Right lobe of liver (tissue), 4 donors: ENCODE results near the gene INPP4B.

Source experiments
- POLR2A ChIP-seq: fragments of 450-650 bp; IDR thresholded peaks from one replicate; pipeline ENCODE4 v1.6.1; 2017; ENCODE audit warnings: antibody characterized with exemption, mild to moderate bottlenecking
- TF ChIP-seq, protein P1 (sequence below), 4 donors: fragments of 200-600 bp in 3 of 4; fragments of 450-650 bp in 1 of 4; IDR thresholded peaks; one replicate each; pipeline versions ENCODE4 v1.5.1 to v1.8.0; 2016 to 2022; ENCODE audit warnings: antibody characterized with exemption in 4 of 4, mild to moderate bottlenecking in 2 of 4
- donor health status: DM: no; HTN: no; CAD: no.
- donor health status: DM: no; HTN: no; CAD: no.
- donor health status: DM: no; HTN: yes; CAD: no.

DNA sequence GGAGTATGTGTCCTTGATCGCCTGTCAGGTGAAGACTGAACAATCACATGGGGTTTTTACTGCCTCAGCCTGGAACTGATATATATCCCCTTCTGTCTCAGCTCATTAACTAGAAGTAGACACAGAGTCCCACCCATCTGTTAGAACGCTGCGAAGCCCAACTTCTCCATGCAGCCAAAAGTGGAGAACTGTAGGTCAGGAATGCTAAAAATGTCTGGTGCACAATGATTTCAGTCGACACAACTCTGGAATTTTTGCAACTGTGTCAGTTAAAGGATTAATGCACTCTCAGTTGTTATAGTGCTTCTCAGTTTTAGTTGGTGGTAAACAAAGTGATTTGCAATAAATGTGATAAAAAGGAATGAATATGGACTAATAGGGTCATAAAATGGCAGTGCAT lies 287.2 kb downstream of the INPP4B start:
- TF ChIP-seq, protein P1, sequence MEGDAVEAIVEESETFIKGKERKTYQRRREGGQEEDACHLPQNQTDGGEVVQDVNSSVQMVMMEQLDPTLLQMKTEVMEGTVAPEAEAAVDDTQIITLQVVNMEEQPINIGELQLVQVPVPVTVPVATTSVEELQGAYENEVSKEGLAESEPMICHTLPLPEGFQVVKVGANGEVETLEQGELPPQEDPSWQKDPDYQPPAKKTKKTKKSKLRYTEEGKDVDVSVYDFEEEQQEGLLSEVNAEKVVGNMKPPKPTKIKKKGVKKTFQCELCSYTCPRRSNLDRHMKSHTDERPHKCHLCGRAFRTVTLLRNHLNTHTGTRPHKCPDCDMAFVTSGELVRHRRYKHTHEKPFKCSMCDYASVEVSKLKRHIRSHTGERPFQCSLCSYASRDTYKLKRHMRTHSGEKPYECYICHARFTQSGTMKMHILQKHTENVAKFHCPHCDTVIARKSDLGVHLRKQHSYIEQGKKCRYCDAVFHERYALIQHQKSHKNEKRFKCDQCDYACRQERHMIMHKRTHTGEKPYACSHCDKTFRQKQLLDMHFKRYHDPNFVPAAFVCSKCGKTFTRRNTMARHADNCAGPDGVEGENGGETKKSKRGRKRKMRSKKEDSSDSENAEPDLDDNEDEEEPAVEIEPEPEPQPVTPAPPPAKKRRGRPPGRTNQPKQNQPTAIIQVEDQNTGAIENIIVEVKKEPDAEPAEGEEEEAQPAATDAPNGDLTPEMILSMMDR (IDR thresholded peaks at IDR 0.05): no peak
- TF ChIP-seq POLR2A: no peak
